Activated CD8-positive, alpha-beta memory T cell treated with anti-CD3 and anti-CD28 coated beads, Interleukin-2, amount 50 U/mL, for 1 hour (primary cell): ENCODE data around the gene CBX2.
A peak's percentile ranks its signal among the peaks of the same experiment; 100 is the strongest.

ENCODE experiments used
- DNase-seq: peaks from one replicate; pipeline ENCODE4 v3.0.0-alpha.2; 2020; ENCODE audit errors: extremely low read depth

CBX2 gene

DNA sequence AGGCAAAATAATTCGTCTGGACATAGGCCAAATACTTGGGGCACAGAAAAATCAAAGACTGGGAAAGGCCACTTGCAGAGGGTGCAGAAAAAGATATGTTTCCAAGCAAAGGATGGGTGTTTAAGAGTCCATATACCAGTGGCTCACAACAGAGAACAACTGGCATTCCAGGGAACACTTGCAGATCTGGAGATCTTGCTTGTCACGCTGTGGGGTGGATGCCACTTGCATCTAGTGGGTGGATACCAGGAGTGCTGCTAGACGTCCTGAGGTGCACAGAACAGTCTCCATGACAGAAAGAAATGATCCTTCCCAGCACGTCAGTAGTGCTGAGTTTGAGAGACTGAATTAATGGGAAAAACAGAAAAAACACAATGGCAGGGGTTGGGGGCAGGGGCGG lies 10.5 kb downstream of the CBX2 start:
- DNase-seq, result no peak

DNA sequence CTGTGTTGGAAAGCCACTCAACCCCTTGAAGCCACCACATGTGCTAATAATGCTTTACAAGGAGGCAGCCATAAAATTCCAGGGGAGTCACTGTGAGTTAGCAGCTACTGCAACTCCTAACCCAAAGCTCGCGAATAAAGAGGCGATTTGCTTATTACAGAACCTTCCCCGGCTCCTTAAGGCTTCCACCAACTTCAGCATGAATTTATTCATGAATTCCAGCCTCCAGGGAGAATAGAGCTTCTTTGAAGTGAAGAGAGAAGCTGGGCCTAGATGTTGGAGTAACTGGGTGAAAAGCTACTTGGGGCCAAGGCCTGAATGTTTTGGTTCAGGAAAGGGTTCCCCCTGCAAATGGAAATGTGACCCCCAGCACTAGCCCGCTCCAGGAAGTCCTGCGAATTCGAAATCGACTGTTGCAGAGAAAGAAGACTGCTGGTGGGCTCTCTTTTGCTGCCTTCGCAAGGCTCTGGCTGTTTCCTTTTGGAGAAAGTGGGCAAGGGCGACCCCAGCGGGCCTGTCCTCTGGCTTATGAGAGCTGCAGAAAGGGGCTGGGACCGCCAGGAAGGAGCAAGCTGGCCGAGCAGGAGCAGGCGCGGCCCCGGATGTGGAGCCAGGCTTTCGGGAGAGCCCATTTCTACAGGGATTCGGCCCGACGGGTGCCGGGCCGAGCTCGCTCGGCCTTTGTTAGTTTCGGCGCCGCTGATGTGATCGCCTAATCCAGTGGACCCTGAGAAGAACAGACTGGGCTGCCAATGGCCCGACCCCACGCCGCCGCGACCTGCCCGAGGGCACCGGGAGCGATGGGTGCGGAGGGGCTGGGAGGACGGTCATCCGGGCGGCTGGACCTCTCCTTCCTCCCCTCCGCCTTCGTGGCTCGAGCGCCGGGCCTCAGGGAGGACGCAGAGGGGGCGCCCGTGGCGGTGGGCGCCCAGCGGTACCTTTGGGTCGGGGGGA lies 11.3 kb downstream of the CBX2 start:
- DNase-seq, result no peak

DNA sequence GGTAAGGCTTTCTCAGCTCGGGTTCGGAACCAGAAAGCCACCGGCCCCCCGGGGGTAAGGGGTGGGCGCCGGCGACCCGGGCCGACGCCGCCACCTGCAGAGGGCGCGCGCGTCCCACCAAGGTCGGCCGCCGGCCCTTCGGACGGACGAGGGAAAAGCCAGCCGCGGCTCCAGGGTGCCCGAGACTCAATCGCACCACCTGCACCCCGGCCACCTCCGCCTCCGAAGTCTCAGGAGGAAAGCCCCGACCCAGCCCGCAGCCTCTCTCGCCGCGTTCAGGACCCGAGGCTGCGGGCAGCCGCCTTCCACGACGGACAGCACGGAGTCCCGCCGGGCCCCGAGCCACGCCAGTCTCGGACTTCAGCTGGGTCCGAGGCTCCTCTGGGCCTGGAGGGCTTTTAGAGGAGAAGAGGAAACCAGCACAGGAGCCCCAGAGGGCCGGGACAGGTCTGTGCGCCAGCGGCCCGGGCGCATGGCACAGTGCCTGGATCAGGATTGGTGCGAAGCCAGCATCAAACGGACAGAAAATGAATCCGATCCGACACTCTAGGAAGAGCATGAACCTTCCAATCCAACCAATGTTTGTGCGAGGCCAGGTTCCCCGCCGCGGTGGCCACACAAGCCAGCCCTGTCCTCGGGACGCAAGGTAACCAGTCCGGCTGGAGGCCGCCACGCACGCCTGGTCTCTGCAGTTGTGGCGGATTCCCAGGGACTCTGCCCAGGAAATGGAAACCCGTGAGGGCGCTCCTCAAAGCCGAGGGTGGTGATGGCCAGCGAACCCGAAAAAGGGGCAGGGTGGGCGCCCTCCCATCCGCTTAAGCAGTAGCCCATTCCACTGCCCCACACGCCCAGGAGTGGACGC lies 12.2 kb downstream of the CBX2 start:
- DNase-seq, result no peak

DNA sequence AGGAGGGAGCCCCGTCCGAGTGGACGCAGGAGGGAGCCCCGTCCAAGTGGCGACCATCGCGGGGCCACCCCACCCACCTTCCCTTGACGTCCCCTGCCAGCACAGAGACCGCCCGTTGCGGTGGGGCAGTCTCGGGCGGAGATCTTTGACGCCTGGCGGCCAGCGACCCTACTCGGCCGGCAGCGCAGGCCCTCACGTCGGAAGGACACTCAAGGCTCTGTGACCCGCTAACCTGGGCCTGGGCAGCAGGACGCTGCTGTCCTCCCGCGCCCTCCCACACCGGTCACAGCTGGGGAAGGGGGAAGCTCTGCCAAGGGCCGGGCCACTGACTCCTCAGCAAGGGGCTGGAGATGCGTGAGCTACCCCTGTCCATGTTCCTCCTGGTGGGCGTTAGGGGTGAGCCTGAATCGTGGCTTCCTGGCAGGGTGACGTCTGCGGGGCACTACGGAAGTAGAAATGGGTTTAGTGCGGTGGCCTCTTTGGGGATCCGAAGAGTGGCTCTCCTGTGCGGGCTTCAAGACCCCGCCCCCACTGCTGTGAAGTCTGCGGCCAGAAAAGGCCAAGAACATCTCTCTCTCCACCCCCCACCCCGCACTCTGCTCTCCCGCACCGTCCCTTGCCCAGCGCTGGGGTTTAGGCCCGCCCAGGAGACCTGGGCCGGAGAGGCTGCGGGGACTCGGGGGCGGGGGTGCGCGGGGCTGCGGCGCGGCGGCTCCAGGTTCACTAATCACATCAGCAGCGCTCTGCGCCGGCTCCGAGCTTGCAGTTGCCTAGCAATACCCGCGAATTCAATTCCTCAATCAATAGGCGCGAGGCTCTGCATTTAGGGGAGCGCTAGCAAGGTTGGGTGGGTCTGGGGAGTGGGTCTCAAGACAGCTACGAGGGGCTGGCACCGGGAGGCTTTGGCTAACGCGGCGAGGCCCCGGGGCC lies 13.1 kb downstream of the CBX2 start:
- no peak for DNase-seq

DNA sequence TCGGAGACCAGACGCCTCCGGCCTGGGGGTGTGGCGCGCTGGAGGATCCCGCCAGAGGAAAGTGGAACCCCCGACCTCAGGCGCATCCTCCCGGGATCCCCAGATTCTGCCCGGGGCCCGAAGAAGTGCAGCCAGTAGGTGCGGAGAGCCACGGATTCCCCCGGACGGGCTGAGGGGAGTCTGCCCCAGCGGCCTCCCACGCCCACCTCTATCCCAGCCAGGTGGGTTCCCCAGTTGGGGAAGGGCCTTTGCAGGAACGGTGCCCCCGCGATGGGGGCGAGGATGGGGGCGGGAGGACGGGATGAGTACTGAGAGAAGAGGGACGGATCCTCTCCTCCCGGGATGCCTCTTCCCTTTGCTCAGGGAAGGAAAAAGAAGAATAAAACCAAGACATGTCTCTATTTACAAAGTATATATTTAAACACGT lies 13.8 kb downstream of the CBX2 start:
- DNase-seq, result no peak

DNA sequence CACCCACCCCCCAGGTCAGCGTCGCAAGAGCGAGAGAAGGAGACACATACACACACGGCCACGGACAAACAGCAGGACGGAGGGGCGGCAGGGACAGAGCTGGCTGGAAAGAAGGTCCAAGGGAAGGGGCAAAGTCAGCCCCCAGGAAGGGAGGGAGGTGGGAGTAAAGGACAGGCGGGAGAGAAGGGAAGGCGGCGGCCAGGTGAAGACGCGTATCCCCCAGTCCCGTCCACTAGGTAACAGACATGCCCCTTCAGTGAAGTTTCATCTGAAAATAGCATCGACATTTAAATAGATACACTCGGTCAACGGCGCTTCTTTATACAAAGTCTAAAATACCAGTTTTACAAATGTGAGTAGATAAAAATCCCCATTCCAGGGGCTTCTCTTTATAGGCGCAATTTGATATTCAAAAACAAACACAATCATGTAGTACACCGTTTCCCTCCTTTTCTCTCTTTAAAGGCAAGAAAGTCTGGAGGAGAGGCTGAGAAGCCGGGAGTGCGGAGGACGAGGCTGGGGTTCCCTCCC lies 14.5 kb downstream of the CBX2 start:
- no peak for DNase-seq

DNA sequence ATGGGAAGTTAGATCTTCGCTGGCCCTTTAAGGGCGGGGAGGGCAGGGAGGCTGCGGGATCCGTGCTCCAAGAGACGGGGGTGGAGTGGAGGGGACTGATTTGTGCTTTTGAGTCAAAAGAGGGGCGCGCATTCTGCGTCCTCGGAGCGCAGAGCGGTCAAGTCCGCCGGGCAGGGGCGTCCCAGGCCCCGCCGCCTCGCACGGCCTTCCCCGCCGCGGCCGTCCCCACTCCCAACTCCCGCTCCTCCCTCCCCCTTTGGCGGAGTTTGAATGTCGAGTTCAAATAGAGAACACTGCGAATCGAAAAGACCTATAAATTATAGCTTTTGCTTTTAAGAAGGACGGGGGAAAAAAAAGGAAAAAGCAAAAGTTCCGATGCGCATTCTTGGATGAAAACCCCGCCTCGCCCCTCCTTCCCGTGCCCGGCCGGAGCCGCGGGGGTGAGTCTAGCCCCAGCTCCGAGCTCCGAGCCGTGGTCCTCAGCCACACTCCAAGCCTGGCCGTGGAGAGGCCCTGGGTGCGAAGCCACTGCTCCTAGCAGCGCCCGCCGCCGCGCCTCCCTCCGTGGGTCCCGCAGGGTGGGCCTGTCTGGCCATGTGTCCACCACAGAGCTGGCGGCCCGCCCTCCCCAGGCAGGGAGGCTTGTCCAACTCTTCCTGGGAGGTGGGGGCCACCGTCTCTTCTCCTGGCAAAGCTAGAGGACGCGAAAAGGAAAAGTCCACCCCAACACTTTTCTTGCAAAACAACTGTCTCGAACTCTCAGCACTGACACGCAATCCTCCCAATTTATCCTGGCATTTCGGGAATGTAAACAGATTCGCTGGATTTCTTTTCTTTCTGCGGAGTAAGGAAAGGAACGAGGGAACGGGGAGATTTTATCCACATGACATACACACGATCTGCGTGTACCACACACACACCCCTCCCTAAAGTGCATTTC lies 15.3 kb downstream of the CBX2 start:
- no peak for DNase-seq

DNA sequence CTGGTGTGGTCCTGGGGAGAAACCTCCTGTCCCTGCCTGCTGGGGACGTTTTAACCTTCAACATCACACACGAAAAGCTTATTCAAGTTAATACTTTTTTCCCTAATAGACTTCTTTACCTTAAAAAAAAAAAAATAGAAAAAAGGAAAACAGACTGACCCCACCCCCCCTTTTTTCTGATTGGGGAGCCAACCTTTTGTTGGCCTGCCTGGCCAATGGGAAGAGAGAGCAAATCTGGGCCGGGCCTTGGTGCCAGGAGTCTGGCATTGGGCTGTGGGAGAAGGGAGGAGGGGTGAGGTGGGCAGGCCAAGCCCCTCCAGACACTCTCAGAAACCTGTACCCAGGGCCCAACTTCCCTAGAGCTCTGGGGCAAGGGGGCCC lies 16.0 kb downstream of the CBX2 start:
- no peak for DNase-seq

DNA sequence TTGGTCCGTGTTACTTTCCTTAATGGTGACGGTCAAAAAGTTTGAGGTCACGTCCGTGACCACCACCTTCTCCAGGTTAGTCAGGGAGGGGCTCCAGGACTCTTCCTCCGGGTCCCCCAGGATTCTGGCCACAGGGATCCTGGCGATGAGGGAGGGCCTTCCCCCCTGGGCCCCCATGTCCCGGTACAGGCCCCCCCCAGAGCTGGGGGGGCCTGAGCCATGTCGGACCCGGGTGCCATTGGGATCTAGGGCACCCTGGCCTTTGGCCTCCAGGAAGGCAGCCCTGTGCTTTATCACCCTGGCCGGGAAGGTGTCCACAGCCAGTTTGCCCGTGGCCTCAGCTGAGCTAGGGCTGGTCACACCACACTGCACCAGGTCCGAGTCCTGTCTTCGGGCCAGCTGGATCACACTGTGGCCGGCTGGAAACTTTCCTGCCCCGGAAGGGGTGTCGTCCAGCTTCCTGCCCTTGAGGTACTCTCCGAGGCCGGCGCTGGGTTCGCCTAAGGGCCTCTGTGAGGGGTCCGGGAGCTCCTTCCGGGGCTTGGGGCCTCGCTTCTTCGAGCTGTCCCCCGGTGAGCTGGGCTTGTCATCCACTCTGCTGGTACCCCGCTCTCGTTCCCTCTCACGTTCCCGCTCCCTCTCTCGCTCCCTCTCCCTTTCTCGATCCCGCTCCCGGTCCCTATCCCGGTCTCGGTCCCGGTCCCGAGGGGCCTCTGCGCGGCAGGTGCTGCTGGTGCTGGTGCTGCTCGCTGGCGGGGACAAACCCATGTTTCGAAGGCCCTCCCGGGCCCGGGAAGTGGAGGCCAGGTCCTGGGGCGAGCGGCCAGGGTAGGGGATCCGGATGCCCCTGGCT lies 16.9 kb downstream of the CBX2 start:
- DNase-seq, result no peak

DNA sequence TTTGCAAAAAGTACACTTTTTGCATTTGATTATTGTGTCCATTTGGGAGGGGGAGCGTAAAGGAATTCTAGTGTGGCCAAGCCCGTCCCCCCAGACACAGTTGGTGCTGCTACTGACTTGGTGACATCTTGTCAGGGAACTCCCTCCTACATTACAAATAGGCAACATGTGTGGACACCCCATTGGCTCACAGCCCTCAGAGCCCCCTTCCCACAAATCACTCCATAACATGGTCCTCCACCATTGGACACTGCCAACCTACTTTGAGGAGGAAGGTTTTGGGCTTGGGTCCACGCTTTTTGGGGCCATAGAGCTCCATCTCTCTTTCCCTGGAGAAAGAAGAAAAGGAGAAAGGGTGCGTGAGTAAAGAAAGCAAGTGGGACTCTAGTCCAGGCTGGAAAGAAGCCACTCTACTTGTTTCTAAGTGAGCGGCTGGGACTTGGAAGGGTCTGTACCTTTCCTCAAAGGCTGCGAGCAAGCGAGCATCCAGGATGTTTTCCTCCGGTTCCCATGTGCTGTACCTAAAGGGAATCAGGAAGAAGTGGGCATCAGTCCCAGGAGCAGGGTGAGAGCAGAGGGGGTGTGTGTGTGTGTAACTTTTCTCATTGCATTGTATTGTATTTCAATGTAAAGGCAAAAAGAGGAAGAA lies 18.0 kb downstream of the CBX2 start:
- no peak for DNase-seq

DNA sequence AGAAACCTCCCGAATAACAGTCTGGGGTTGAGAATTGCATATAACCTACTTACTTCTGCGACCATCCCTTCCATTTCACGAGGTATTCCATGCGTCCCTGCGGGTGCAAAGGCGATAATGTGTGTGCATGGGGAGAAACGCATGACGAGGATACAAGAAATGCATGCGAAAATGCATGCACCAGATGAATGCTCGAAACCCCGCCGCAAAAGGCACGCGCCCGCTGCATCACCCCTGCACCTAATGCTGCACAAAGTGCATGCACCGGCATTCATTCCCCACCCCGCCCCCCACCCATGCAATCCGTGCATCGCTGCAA lies 18.5 kb downstream of the CBX2 start:
- no peak for DNase-seq

DNA sequence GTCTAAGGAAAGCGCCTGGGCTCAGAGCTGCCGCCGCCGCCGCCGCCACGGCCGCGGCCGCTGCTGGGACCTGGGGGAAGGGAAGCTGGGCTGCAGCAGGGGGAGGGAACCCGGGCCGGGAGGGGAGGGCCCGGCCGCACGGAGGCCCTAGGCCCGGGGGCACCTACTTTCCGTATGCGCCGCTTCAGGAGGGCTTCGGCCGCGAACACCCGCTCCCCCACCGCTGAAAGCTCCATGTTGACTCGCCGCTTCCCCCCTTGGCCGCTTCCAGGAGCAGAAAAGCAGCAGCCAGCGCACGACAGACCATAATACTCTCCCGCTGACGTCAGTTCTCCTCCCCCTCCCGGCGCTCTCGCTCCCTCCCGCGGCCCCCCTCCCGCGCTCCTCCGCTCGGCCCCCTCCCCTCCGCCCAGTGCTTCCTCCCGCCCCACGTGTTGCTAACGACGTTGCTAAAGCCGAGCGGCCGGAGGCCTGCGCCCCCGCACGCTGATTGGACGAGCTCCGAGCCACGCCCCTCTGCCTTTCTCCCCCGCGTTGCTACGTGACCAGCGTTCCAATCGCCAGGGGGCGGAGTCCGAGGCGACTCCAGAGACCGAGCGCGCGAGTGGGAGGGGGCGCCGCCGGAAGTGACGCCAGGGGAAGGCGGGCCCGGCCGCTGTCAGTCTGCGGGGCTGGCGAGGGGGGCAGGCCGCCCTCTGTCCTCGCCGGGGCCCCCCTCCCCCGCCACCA lies 19.0 kb downstream of the CBX2 start, which contains the start of gene CBX8:
Gene CBX8, minus strand, starts transcription at position 315 of the 729 bp plus-strand sequence. Its CDS starts 79 bp downstream, at position 236.
- peak; percentile 99 for DNase-seq

DNA sequence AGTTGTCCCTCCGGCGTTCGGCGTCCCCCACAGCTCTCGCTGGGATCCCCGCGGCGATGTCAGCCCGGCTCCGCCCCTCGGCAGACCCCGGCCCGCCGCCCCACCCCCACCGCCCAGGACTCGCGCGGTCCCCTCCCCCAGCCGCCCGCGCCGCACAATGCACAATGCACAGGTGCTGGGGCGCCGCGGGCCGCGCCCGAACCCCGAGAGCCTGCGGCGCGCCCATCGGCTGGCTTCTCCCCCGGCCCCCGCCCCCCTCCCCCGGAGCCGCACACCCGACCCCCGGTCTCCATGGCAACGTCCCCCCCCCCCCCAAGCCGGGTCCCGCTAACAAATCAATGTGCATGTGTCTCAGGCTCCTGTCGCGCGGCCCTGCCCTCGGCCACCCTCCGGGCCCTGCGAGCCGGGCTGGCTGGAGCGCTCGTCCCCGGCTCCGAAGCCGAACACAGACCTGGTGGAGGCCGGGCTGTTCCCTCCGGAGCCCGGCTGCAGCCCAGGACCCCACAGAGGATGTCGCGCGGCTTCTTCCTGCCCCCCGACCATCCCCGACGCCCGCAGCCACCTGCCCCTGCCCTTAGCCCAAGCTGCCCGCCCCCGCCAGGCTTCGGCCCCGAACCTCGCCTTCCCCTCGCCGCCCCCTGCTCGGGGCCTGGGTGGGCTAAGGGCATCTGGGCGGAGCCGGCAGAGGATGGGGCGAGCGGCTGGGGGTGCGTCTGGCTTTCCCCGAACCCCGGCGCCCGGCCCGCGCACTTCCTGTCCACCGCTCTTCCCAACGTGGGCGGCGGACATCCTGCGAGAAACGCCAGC lies 19.7 kb downstream of the CBX2 start:
- DNase-seq, result no peak

DNA sequence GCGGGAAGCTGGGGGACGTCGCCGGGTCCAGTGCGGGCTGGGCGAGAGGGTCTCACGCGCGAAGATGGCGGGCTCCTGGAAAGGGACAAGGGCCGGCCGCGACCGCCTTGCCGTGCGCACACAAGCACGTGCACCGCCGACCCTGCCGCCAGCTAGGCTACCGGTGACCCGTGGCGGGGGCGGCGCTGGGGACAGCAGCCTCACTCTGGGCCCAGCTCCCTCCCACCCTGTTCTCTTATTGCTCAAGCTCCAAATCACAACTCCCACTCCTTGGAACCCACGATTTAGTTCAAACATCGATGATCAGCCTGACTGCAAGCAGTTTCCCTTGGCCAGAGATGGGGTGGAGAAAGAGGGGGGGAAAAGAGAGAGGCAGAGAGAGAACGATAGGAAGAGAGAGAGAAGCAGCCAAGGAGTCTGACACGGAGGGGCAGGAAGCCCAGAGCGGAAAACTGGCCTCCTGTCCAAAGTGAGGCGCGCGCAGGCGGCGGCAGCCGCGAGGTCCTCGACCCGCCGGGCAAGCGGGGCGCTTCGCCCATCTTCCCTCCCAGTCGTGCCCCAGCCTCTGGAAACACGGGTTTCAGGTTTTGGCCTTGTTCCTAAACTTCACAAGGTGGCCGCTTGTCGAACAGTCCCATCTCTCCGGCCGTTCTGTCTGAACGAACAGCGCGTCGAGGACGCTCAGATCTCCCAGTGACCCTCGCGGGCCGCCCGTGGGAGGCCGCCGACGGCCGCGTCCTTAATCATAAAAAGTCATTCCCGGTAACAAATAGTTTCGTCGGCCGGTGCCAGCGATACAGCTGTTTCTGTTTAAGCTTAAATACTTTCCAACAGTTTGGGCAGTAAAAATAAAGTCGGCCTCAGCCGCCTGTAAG lies 20.6 kb downstream of the CBX2 start:
- DNase-seq, result no peak

DNA sequence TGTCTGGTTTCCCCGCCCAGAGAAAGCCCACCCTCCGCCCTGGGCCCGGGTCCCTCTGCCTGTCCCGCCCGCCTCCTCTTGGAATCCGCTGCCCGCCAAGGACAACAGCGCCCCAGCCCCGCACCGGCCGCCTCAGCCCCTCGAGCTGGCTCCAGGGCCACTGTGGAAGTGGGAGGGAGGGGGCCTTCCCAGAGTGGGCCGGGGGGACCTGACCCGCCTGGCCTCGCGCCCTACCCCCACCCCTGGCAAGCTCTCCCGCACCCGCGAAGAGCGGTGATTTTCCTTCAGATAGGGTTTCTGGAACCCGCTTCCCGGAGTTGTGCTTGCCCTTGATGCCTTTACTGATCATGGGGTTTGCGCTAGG lies 21.2 kb downstream of the CBX2 start:
- DNase-seq, result no peak

DNA sequence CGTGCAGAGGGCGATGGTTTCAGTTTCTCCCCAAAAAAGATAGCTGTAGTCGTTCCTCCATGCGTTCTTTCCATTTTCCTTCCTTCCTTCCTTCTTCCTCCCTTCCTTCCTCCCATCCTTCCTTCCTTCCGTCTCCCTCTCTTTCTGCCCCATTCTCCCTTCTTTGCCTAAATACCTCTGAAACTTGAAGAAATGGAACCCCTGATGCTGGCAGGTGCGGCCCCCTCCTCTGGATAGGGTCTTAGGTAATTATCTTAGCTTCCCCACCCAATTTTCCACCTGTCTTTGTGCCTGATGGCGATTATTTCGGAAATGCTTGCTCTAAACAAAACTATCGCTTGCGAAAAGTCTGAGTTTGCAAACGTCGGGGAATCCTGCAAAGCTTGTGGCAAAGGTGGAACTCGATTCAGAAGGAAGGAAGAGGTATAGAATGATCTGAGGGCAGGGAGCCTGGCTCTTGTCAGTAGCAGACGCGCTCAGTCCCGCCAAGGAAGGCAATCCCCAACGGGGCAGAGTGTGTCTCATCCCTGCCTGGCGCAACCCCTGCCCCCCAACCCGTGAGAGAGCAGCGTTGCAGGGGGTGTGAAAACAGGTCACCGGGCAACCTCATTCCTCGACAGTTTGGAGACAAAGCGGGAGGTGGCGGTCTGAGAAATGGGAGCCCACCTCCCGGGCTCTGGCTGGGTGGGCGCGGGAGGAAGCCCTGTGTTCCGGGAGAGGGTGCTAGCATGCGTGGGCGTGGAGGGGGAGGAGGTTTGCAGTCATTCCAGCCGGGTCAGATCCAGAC lies 21.8 kb downstream of the CBX2 start:
- no peak for DNase-seq
